H1 (cell line): ENCODE measurements around the gene PCBP1. TPM values are rescaled to one million over a fixed set of nuclear protein-coding genes. Genes with fewer than 3 reads are reported as not detected.

Experiments
- CTCF ChIA-PET: fragments of 300-600 bp; sonication (Branson Sonifier 250); formaldehyde crosslinking; loops from one replicate; lab custom pipeline; 2021; ENCODE audit not compliant: partially characterized antibody; lab: Charles Lee
- POLR2A ChIA-PET: fragments of 300-600 bp; sonication (Branson Sonifier 250); formaldehyde crosslinking; loops from one replicate; lab custom pipeline; 2021; ENCODE audit warnings: inconsistent platforms; ENCODE audit not compliant: partially characterized antibody; lab: Charles Lee
- DNase-seq, 2 experiments: peaks; one replicate each; pipeline versions ENCODE4 v3.0.0 to v3.0.0-alpha.2; 2010 to 2022; ENCODE audit warnings: low spot score in 2 of 2, low read depth in 1 of 2, mixed read lengths in 1 of 2
- FAIRE-seq: peaks from 2 replicates; lab custom pipeline; 2011; peaks lifted over from hg19 to GRCh38; lab: Jason Lieb, UNC
- H2AFZ ChIP-seq: 2 replicates; pipeline ENCODE4 v1.8.1; 2012; ENCODE audit warnings: low read length, inconsistent platforms
- H2AK5ac ChIP-seq: 2 replicates; pipeline ENCODE4 v1.6.1; 2013; ENCODE audit warnings: low read depth, low read length
- H2BK120ac ChIP-seq: replicated peaks from 2 replicates; pipeline ENCODE3; 2013; ENCODE audit warnings: low read depth, low read length, inconsistent platforms
- H2BK12ac ChIP-seq: 2 replicates; pipeline ENCODE4 v1.6.1; 2013; ENCODE audit warnings: low read depth, low read length
- H2BK15ac ChIP-seq: 2 replicates; pipeline ENCODE4 v1.6.1; 2013; ENCODE audit warnings: low read length
- H2BK20ac ChIP-seq: 2 replicates; pipeline ENCODE4 v1.6.1; 2013; ENCODE audit warnings: low read length
- H2BK5ac ChIP-seq: 2 replicates; pipeline ENCODE4 v1.6.1; 2013; ENCODE audit warnings: low read depth, low read length
- H3K14ac ChIP-seq: 2 replicates; pipeline ENCODE4 v1.6.1; 2013; ENCODE audit warnings: inconsistent platforms; ENCODE audit not compliant: insufficient read length
- H3K18ac ChIP-seq: 2 replicates; pipeline ENCODE4 v1.6.1; 2013; ENCODE audit warnings: low read length; ENCODE audit errors: extremely low read depth
- H3K23ac ChIP-seq: 2 replicates; pipeline ENCODE4 v1.6.1; 2013; ENCODE audit warnings: inconsistent platforms; ENCODE audit not compliant: insufficient read length
- H3K23me2 ChIP-seq: 2 replicates; pipeline ENCODE4 v1.6.1; 2013; ENCODE audit warnings: low read depth, low read length
- H3K27ac ChIP-seq: 2 replicates; pipeline ENCODE4 v1.6.1; 2011; ENCODE audit warnings: low read depth, low read length, inconsistent platforms
- H3K27me3 ChIP-seq, 4 experiments: replicated peaks in 1 of 4; 1 replicate in 1 of 4; 2 replicates in 3 of 4; pipeline versions ENCODE4 v1.6.1 to v1.8.1; 2011 to 2013; ENCODE audit warnings: low read length in 3 of 4, mild to moderate bottlenecking in 3 of 4, inconsistent platforms in 2 of 4, mixed read lengths in 2 of 4, moderate library complexity in 1 of 4; ENCODE audit not compliant: control insufficient read depth in 3 of 4, insufficient read depth in 3 of 4; ENCODE audit errors: extremely low read depth in 1 of 4
- H3K36me3 ChIP-seq, 4 experiments: 2 replicates each; pipeline versions ENCODE4 v1.6.1 to v1.8.1; 2011 to 2013; ENCODE audit warnings: mild to moderate bottlenecking in 4 of 4, low read length in 3 of 4, moderate library complexity in 2 of 4, control low read depth in 1 of 4, inconsistent platforms in 1 of 4; ENCODE audit not compliant: insufficient read depth in 4 of 4, control insufficient read depth in 2 of 4
- H3K4ac ChIP-seq: replicated peaks from 2 replicates; pipeline ENCODE3; 2013; ENCODE audit warnings: low read length, low read depth, mixed read lengths, inconsistent platforms; ENCODE audit not compliant: insufficient read length
- H3K4me1 ChIP-seq, 4 experiments: replicated peaks in 1 of 4; 1 replicate in 1 of 4; 2 replicates in 3 of 4; pipeline versions ENCODE4 v1.6.1 to v1.8.1; 2011 to 2013; ENCODE audit warnings: low read length in 3 of 4, inconsistent platforms in 2 of 4, mixed read lengths in 1 of 4; ENCODE audit not compliant: insufficient read depth in 4 of 4, control insufficient read depth in 3 of 4
- H3K4me2 ChIP-seq, 2 experiments: 2 replicates each; pipeline versions ENCODE4 v1.6.1 to v1.8.1; 2011 to 2013; ENCODE audit warnings: low read depth in 2 of 2, low read length in 2 of 2, control low read depth in 1 of 2, inconsistent platforms in 1 of 2, mild to moderate bottlenecking in 1 of 2; ENCODE audit not compliant: insufficient read depth in 1 of 2
- H3K4me3 ChIP-seq, 4 experiments: fragments of 200-600, 300-600 bp in 1 of 4; sonication (generic), shearing (Covaris generic), sonication (Bioruptor Twin) in 1 of 4; 2 replicates each; pipeline versions ENCODE4 v1.5.1 to v1.8.1; 2011 to 2016; ENCODE audit warnings: low read length in 4 of 4, low read depth in 3 of 4, control low read depth in 2 of 4, inconsistent platforms in 2 of 4, mild to moderate bottlenecking in 2 of 4, mixed read lengths in 1 of 4, moderate library complexity in 1 of 4; ENCODE audit not compliant: insufficient read depth in 2 of 4; ENCODE audit errors: extremely low read depth in 1 of 4
- H3K56ac ChIP-seq: replicated peaks from 2 replicates; pipeline ENCODE3; 2013; ENCODE audit warnings: low read depth, mild to moderate bottlenecking, mixed read lengths, low read length, inconsistent platforms; ENCODE audit not compliant: insufficient read length
- H3K79me1 ChIP-seq: 2 replicates; pipeline ENCODE4 v1.6.1; 2013; ENCODE audit warnings: low read depth, low read length, control low read depth
- H3K79me2 ChIP-seq, 2 experiments: 2 replicates each; pipeline versions ENCODE4 v1.6.1 to v1.8.1; 2012 to 2013; ENCODE audit warnings: low read length in 2 of 2, mild to moderate bottlenecking in 2 of 2, inconsistent platforms in 1 of 2; ENCODE audit not compliant: insufficient read depth in 2 of 2, control insufficient read depth in 1 of 2
- H3K9ac ChIP-seq, 4 experiments: replicated peaks in 1 of 4; 1 replicate in 1 of 4; 2 replicates in 3 of 4; pipeline versions ENCODE4 v1.6.1 to v1.8.1; 2011 to 2013; ENCODE audit warnings: low read depth in 3 of 4, low read length in 3 of 4, control low read depth in 2 of 4, mild to moderate bottlenecking in 2 of 4, moderate library complexity in 2 of 4, inconsistent platforms in 1 of 4; ENCODE audit errors: extremely low read depth in 1 of 4
- H3K9me3 ChIP-seq, 2 experiments: 2 replicates each; pipeline versions ENCODE4 v1.6.1 to v1.8.1; 2012 to 2013; ENCODE audit warnings: mild to moderate bottlenecking in 2 of 2, moderate library complexity in 2 of 2, control low read depth in 1 of 2, inconsistent platforms in 1 of 2, low read depth in 1 of 2, low read length in 1 of 2, mixed read lengths in 1 of 2; ENCODE audit not compliant: insufficient read depth in 2 of 2
- H4K20me1 ChIP-seq, 2 experiments: replicated peaks in 1 of 2; 2 replicates each; pipeline versions ENCODE3 to v1.8.1; 2011 to 2013; ENCODE audit warnings: inconsistent platforms in 2 of 2, low read length in 2 of 2, mild to moderate bottlenecking in 1 of 2; ENCODE audit not compliant: insufficient read depth in 2 of 2, control insufficient read depth in 1 of 2
- H4K5ac ChIP-seq: 2 replicates; pipeline ENCODE4 v1.6.1; 2013; ENCODE audit warnings: low read length, low read depth, mixed read lengths, inconsistent platforms; ENCODE audit not compliant: insufficient read length
- H4K8ac ChIP-seq: 2 replicates; pipeline ENCODE4 v1.8.0; 2013; ENCODE audit warnings: mild to moderate bottlenecking, moderate library complexity, low read length, inconsistent platforms; ENCODE audit not compliant: insufficient read depth; ENCODE audit errors: extremely low read depth
- H4K91ac ChIP-seq: replicated peaks from 2 replicates; pipeline ENCODE3; 2013; ENCODE audit warnings: low read length, mixed read lengths, inconsistent platforms; ENCODE audit not compliant: insufficient read length
- BACH1 ChIP-seq: IDR thresholded peaks from 2 replicates; pipeline ENCODE4 v1.6.1; 2012; ENCODE audit warnings: low read length, improper control_type of control experiment
- CHD1 ChIP-seq: IDR thresholded peaks from 2 replicates; pipeline ENCODE4 v1.6.1; 2012; ENCODE audit warnings: low read depth, low read length, improper control_type of control experiment
- FOSL1 ChIP-seq: IDR thresholded peaks from 2 replicates; pipeline ENCODE4 v1.6.1; 2011; ENCODE audit warnings: mild to moderate bottlenecking, low read depth, low read length, moderate library complexity; ENCODE audit not compliant: insufficient read depth
- GABPA ChIP-seq: IDR thresholded peaks from 2 replicates; pipeline ENCODE4 v1.6.1; 2011; ENCODE audit warnings: mild to moderate bottlenecking, low read length, moderate library complexity, borderline replicate concordance; ENCODE audit not compliant: insufficient read depth
- JUN ChIP-seq: IDR thresholded peaks from 2 replicates; pipeline ENCODE4 v1.6.1; 2011; ENCODE audit warnings: low read depth, mild to moderate bottlenecking, improper control_type of control experiment, low read length
- NRF1 ChIP-seq: IDR thresholded peaks from 2 replicates; pipeline ENCODE4 v1.6.1; 2011; ENCODE audit warnings: mild to moderate bottlenecking, low read depth, low read length, improper control_type of control experiment
- PHF8 ChIP-seq: fragments of 200-600 bp; sonication (generic); conservative IDR thresholded peaks from 2 replicates; pipeline ENCODE4 v1.7.1; 2012; ENCODE audit warnings: low read depth, mild to moderate bottlenecking, inconsistent platforms, low read length, moderate library complexity
- POLR2A ChIP-seq, 2 experiments: IDR thresholded peaks; 1 replicate in 1 of 2; 2 replicates in 1 of 2; pipeline ENCODE4 v1.6.1; 2011; ENCODE audit warnings: low read depth in 2 of 2, low read length in 2 of 2, mild to moderate bottlenecking in 2 of 2; ENCODE audit errors: control extremely low read depth in 1 of 2
- SIN3A ChIP-seq, 2 experiments: IDR thresholded peaks in 1 of 2; conservative IDR thresholded peaks in 1 of 2; 2 replicates each; pipeline ENCODE4 v1.6.1; 2011 to 2012; ENCODE audit warnings: low read length in 2 of 2, improper control_type of control experiment in 1 of 2, low read depth in 1 of 2, mild to moderate bottlenecking in 1 of 2
- SIRT6 ChIP-seq: IDR thresholded peaks from one replicate; pipeline ENCODE4 v1.7.1; 2012; ENCODE audit warnings: low read length, inconsistent platforms
- TCF12 ChIP-seq: IDR thresholded peaks from 2 replicates; pipeline ENCODE4 v1.6.1; 2011; ENCODE audit warnings: low read depth, mild to moderate bottlenecking, low read length
- TEAD4 ChIP-seq: IDR thresholded peaks from 2 replicates; pipeline ENCODE4 v1.6.1; 2012; ENCODE audit warnings: low read depth, low read length, inconsistent platforms, mixed read lengths
- YY1 ChIP-seq: IDR thresholded peaks from 2 replicates; pipeline ENCODE4 v1.6.1; 2011; ENCODE audit warnings: low read depth, mild to moderate bottlenecking, low read length
- WGBS, 2 experiments: shearing (Covaris generic) in 1 of 2; methylation state at CpG; one replicate each; pipeline versions ENCODE4 v1.1.6 to v1.1.7; 2013 to 2015; ENCODE audit warnings: low lambda C conversion rate in 2 of 2, mixed read lengths in 2 of 2, inconsistent platforms in 1 of 2, low coverage in 1 of 2, missing lambda C conversion rate in 1 of 2; ENCODE audit not compliant: insufficient replicate concordance in 2 of 2, insufficient coverage in 1 of 2, insufficient read length in 1 of 2; ENCODE audit errors: extremely low coverage in 1 of 2, missing lambda C conversion rate in 1 of 2; 5-methylcytosine and 5-hydroxymethylcytosine counted together
- polyA plus RNA-seq, 7 experiments: library from polyadenylated mRNA; depleted of rRNA in 3 of 7; stranded (reverse) in 5 of 7; unstranded in 2 of 7; fragments of >200 nt in 5 of 7; fragments of 200-250 nt in 2 of 7; gene quantifications; 1 replicate in 5 of 7; 2 replicates in 1 of 7; 4 replicates in 1 of 7; pipeline versions ENCODE4 v1.2.1 to v1.2.3, GENCODE V29; 2011 to 2013; ENCODE audit warnings: missing spikeins in 2 of 7, mixed read lengths in 2 of 7
- total RNA-seq: library from RNA; stranded (reverse); fragmentation: NEBNext Ultra II Directional; extraction: Animal tissue kit (Norgen Biotek cat#: 25700); gene quantifications from 2 replicates; pipeline ENCODE4 v1.2.1, GENCODE V29; 2021

The PCBP1 gene
- total and polyA plus RNA-seq, 2 of the 8 experiments (the other 6 are each of a cell fraction or from before 2014, with no cell fraction given): 279 to 493 TPM

DNA sequence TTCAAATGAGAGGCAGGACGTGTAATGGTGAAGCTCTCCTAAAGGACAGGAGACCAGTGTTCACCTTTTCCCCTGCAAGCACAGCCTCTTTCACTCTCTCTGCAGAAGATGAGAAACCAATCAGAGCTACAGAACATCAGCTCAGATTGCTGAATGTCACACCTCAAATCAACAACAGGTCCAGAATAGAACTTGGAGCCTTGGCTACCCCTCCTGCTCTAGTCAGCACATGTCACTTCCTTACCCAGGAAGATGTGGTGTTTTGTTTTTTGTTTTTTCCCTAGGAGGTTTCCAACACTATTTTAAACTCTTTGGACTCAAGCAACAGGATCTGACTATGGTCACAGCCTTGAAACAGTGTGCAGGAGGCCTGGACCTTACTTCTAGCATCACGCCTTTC lies 41.3 kb upstream of the PCBP1 start:
- no peak overlapping the region for H3K4me3 ChIP-seq
- no peaks in the 10 kb centered on the region for H3K23me2 ChIP-seq
- no peaks in the 10 kb centered on the region for H4K20me1 ChIP-seq
- no peak overlapping the region for H3K18ac ChIP-seq
- WGBS, 2 experiments: 90% methylated on average over 2 of the region's 2 CpGs; no CpG with 5 or more reads in 1 of the 2 experiments
- H3K79me2 ChIP-seq: no peaks in the 10 kb centered on the region
- no peak overlapping the region for H3K56ac ChIP-seq
- no peak overlapping the region for H2BK12ac ChIP-seq
- no peak overlapping the region for H2BK20ac ChIP-seq
- no peak overlapping the region for H3K27ac ChIP-seq
- H2AK5ac ChIP-seq: no peak overlapping the region
- TF ChIP-seq SIRT6: no peak
- TF ChIP-seq TEAD4: no peak
- TF ChIP-seq YY1: no peak
- TF ChIP-seq POLR2A (IDR thresholded peaks at IDR 0.05; ENCODE audit: control extremely low read depth in 1 of 2, low read depth in 2 of 2, low read length in 2 of 2): no peak
- TF ChIP-seq FOSL1: no peak
- no peak for TF ChIP-seq GABPA
- TF ChIP-seq TCF12: no peak
- no peak for TF ChIP-seq NRF1
- no peak for TF ChIP-seq SIN3A (conservative IDR thresholded peaks at IDR 0.05 in 1 of 2, IDR thresholded peaks at IDR 0.05 in 1 of 2; ENCODE audit: low read depth in 1 of 2, low read length in 2 of 2)
- TF ChIP-seq JUN: no peak
- no peak for TF ChIP-seq PHF8
- no peak for TF ChIP-seq BACH1
- no peak for TF ChIP-seq CHD1
- no peak overlapping the region for H2BK5ac ChIP-seq
- H2BK15ac ChIP-seq: no peak overlapping the region
- DNase-seq (no peak), FAIRE-seq (no peak)
- ChIA-PET CTCF (interaction anchor here (1.2 to 1.8 kb wide), 5 partner anchors 13 to 40 kb away, joined by 3 to 7 read pairs (median 5); no protein-coding TSS in a partner anchor), POLR2A (interaction anchor here (0.6 to 2.5 kb wide), 6 partner anchors 9 to 40 kb away, joined by 3 to 10 read pairs (median 4); no protein-coding TSS in a partner anchor)
- no peaks in the 10 kb centered on the region for H3K27me3 ChIP-seq
- no peak overlapping the region for H3K23ac ChIP-seq
- no peaks in the 10 kb centered on the region for H3K4me1 ChIP-seq
- H2BK120ac ChIP-seq: no peak overlapping the region
- H3K4me2 ChIP-seq: no peak overlapping the region
- no peak overlapping the region for H4K5ac ChIP-seq
- H3K9me3 ChIP-seq: no peaks in the 10 kb centered on the region
- no peaks in the 10 kb centered on the region for H3K79me1 ChIP-seq
- H4K91ac ChIP-seq: no peak overlapping the region
- H4K8ac ChIP-seq: no peak overlapping the region
- no peak overlapping the region for H3K9ac ChIP-seq
- no peak overlapping the region for H2AFZ ChIP-seq
- peaks cover 3 to 15% (median 9%) of the 10 kb centered on the region in 4 experiments; a peak in 6 of 8 replicates for H3K36me3 ChIP-seq
- H3K14ac ChIP-seq: no peak overlapping the region
- H3K4ac ChIP-seq: no peak overlapping the region
